ENCODE data around the gene ZBTB46. TPM values are rescaled to one million over a fixed set of nuclear protein-coding genes. Genes with fewer than 3 reads are reported as not detected.
"Not testable (repeated sequence)": the region's sequence is repeated elsewhere in the genome, so short reads cannot be mapped to it uniquely, and the experiment has no call there.

ZBTB46 gene
- total RNA-seq, 1 donor from 2014 or later, result 13.8 TPM

- DNase-seq (ENCODE audit: missing footprints) (peak; percentile 84), ATAC-seq (no peak)
- intact Hi-C loops (cut with DNase I), result loop anchor here (5.0 kb wide), 1 partner anchor 323 kb away; the partner anchor contains the start of gene PTK6
Measured at GRCh38 chr20:63860325-63861051, 29.4 kb upstream of the ZBTB46 start.

GRCh38 chr20:63859166-63859699 lies 28.2 kb upstream of the ZBTB46 start:
- intact Hi-C loops (cut with DNase I), result loop anchor here (10.0 kb wide), 1 partner anchor 196 kb away; no protein-coding TSS in a partner anchor
- no peak for DNase-seq (ENCODE audit: missing footprints)
- ATAC-seq, result no peak

DNA sequence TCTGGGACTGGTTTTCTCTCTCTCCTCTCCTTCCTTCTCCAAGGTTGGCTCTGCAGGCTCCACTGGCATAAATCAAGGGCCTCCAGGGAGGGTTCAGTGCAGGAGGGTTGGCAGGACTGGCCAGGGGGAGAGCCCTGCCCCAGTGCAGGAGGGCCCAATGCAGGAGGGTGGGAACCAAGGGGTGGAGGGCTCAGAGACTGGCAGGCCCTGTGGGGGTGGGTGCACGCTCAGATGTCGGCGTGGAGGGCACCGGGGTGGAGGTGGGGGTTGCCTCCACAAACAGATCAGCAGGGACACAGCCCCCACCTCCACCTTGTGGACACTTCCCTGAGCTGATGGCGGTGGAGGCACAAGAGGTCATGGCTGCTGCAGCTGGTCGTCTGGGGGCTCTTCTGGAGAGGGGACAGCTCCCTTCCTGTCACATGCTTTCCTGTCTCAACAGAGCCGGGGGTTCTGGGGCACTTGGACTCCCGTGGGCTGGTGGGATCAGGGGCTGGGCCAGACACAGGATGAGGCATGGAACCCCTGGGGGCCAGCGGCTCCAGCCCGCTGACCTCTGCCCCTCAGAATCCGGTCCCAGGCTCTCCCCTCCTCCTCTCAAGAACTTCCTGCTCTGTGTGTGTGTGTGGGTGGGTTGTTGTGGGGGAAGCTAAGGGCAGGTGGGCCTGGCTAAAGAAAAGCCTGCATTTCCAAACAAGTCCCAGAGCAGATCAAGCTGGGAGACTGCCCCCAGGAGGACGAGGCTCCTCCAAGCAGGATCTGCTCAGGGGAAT lies 27.5 kb upstream of the ZBTB46 start:
- intact Hi-C loops (cut with DNase I), result loop anchor here (1.0 to 10.0 kb wide), 2 partner anchors 12 to 196 kb away; no protein-coding TSS in a partner anchor
- DNase-seq (ENCODE audit: missing footprints), result no peak
- peak; percentile 30 for ATAC-seq

DNA sequence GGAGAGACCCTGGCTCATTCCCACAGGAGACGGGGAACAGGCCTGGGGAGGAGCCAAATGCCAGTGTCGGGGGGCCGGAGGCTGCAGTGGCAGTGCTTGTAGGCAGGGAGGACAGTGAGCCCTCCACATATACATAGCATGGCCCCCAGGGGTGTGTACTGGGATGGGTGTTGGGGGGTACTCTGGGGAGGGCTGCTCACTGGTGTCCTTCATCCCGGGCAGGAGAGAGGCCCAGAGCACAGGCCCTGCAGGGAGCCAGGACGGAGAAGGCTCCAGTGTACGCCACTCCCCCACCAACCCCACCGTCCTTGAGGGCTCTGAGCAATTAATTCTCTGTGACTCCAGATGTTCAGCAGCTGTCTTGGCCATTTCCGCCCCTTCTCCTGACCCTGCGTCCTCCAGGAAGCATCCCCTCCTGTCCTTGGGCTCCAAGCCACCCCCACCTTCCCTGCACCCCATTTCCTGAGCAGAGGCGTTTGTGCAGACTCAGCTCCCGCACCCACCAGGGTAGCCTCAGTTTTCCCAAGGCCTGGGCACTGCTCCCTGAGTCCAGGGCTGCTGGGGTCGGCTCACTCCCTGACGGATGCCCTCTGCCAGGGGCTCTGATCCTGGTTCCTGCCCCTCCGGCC lies 26.8 kb upstream of the ZBTB46 start:
- DNase-seq (ENCODE audit: missing footprints), result no peak
- ATAC-seq, result peak; percentile 20
- intact Hi-C loops (cut with DNase I), result loop anchor here (1.0 to 10.0 kb wide), 2 partner anchors 12 to 197 kb away; no protein-coding TSS in a partner anchor

DNA sequence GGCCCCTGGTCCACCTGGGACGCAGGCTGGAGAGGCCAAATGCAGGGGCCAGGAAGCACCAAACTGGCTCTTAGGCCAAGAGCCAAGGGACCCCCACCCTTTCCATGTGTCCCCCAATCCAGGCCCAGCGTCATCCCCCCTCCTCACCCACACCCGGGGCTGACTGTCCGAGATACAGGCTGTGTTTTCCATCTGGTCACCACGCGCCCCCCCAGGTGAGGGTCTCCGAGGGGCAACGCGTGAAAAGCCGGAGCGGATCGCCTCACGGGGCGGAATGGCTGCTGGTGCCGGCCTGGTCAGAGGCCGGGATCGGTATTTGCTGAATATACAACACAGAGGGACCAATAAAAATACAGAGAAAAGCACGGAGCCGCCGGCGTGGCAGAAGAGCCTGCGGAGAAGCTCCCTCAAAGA lies 25.0 kb upstream of the ZBTB46 start:
- DNase-seq (ENCODE audit: missing footprints), result no peak
- intact Hi-C loops (cut with DNase I), result loop anchor here (10.0 kb wide), 1 partner anchor 199 kb away; no protein-coding TSS in a partner anchor
- ATAC-seq, result no peak

DNA sequence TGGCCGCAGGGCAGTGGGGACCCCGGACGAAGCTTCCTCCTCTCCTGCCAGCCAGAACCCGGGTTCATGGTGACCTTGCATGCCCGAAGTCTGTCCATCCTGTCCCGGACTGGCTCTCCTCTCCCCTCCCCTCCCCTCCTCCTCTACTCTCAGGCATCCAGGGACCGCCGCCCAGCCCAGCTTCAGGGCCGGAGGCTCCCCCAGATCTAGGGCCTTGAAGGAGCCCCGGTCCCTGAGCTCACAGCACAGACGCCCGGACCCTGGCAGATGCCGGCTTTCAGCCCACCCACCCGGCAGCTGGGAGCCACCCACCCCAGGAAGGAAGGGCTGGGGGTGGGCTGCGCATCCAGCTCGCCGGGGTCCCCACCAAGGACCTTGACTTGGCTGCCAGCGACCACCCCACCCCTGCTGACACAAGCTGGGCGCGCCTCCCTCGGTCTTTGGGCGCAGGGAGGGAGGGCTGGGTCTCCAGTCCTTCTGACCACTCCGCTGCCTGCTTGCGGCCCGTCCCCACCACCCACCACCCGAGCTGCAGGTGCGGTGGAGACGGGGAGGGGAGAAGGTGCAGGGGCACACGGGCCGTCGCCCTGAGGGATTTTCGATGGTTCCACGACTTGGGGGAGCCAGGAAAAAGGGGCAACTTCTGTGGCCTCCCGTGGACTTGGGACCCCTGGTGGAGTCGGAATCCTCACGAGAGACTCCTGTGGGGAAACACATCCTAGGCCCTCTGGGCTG lies 24.5 kb upstream of the ZBTB46 start:
- ATAC-seq (peak; percentile 5), DNase-seq (ENCODE audit: missing footprints) (no peak)
- intact Hi-C loops (cut with DNase I), result loop anchor here (10.0 kb wide), 1 partner anchor 199 kb away; no protein-coding TSS in a partner anchor

- intact Hi-C loops (cut with DNase I), result loop anchor here (10.0 kb wide), 1 partner anchor 200 kb away; no protein-coding TSS in a partner anchor
- peak; percentile 40 for ATAC-seq
- no peak for DNase-seq (ENCODE audit: missing footprints)
Measured at GRCh38 chr20:63854766-63855362, 23.8 kb upstream of the ZBTB46 start.

- ATAC-seq (peak; percentile 23), DNase-seq (ENCODE audit: missing footprints) (no peak)
- intact Hi-C loops (cut with DNase I), result loop anchor here (10.0 kb wide), 1 partner anchor 201 kb away; no protein-coding TSS in a partner anchor
Measured at GRCh38 chr20:63854069-63854765, 23.2 kb upstream of the ZBTB46 start.

- intact Hi-C loops (cut with DNase I), result loop anchor here (10.0 kb wide), 1 partner anchor 201 kb away; no protein-coding TSS in a partner anchor
- not testable (repeated sequence) for DNase-seq (ENCODE audit: missing footprints); ATAC-seq
Measured at GRCh38 chr20:63853733-63854068, 22.6 kb upstream of the ZBTB46 start.

- DNase-seq (ENCODE audit: missing footprints); ATAC-seq: not testable (repeated sequence)
- intact Hi-C loops (cut with DNase I), result loop anchor here (10.0 kb wide), 1 partner anchor 203 kb away; no protein-coding TSS in a partner anchor
Measured at GRCh38 chr20:63851548-63851943, 20.5 kb upstream of the ZBTB46 start.

- intact Hi-C loops (cut with DNase I), result loop anchor here (10.0 kb wide), 1 partner anchor 204 kb away; no protein-coding TSS in a partner anchor
- no peak for DNase-seq (ENCODE audit: missing footprints)
- no peak for ATAC-seq
Measured at GRCh38 chr20:63850689-63851547, 19.9 kb upstream of the ZBTB46 start.

DNA sequence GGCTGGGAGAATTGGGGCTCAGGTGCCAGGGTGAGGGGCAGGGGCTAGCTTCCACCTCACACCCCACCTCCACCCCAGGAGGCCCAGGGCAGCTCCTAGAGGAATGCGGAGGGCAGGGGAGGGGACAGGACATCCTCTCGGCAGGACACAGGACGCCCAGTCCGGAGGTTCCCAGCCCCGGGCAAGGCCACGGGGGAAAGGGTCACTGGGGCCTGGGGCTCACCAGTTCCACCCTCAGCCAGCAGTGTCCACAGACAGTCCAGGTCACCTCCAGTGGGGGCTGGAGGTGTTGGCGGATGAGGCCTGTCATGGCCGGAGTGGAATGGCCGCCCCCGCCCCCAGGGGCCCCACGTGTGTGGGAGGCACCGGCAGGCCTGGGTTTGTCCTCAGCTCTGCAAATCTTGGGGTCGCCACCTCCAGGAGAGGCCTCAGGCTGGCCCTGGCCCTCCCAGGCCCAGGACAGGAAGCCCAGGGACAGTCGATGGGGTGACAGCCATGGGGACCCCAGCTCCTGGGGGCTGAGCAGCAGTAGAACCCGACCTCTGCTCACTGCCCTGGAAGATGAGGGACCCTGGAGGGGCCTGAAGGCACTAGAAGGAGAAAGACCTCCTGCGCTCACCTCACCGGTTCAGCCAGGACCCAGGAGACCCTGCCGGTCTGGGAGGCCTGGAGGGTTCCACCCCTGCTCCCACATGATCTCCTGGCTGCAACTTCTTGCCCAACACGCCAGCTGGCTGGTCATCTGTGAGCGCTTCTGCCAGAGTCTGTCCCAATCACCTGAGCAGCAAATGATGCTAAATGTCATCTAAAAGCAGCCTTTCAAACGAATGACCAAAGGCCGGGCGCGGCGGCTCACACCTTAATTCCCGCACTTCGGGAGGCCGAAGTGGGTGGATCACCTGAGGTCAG lies 17.2 kb upstream of the ZBTB46 start:
- intact Hi-C loops (cut with DNase I), result no loop called here
- no peak for ATAC-seq
- DNase-seq (ENCODE audit: missing footprints), result no peak

DNA sequence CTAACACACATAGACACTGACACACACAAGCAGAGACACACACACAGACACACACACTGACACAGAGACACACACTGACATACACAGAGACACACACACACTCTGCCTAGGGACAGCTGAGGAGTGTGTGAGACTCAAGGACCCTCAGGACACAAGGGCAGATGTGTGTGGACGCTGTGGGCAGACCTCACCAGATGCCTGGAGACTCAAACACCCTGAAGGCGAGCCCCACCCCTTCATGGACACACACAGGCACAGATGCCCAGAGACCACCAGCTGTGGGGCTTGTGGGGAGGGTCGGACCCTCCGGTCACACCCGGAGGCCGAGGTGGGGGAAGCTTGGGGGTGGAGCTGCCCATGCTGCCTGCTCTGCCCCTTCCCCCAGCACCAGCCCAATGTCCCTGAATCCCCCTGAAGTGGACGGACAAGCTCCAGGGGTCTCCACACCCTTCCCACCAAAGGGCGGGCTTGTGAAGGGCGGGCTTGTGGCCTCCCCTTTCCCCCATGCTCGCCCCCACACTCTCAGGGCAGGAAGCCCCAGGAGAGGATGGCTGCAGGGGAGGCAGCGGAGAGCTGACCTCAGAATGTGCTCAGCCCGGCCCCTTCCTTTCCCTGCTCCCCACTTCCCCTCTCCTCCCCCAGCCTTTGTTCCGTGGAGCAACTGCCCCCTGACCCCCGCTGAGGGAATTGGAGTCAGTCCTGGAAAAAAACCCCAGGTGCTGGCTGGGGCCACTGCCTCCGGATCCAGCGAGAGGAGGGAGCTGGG lies 16.4 kb upstream of the ZBTB46 start:
- ATAC-seq, result no peak
- DNase-seq (ENCODE audit: missing footprints), result no peak
- intact Hi-C loops (cut with DNase I), result loop anchor here (2.0 kb wide), 1 partner anchor 15 kb away; no protein-coding TSS in a partner anchor

- DNase-seq (ENCODE audit: missing footprints) (no peak), ATAC-seq (no peak)
- intact Hi-C loops (cut with DNase I), result loop anchor here (1.0 to 2.0 kb wide), 2 partner anchors 11 to 14 kb away; no protein-coding TSS in a partner anchor
Measured at GRCh38 chr20:63846888-63847236, 15.8 kb upstream of the ZBTB46 start.
